Adrenal gland (tissue), 5 donors: Measurements from ENCODE around the gene VRK1.

ENCODE experiments used
- CTCF ChIP-seq, 6 experiments: fragments of 450-650 bp in 4 of 6; fragments of 200-600 bp in 2 of 6; sonication (generic) in 1 of 6; IDR thresholded peaks; 1 replicate in 5 of 6; 2 replicates in 1 of 6; pipeline versions ENCODE4 v1.5.1 to v1.8.0; 2016 to 2021; ENCODE audit warnings: antibody characterized with exemption in 6 of 6, mild to moderate bottlenecking in 2 of 6, moderate library complexity in 1 of 6
- POLR2A ChIP-seq, 2 donors: fragments of 450-650 bp; IDR thresholded peaks; one replicate each; pipeline ENCODE4 v1.6.1; 2017; ENCODE audit warnings: antibody characterized with exemption in 2 of 2, mild to moderate bottlenecking in 2 of 2, moderate library complexity in 1 of 2
- donor health status: DM: no; HTN: no; CAD: no.

- TF ChIP-seq CTCF (IDR thresholded peaks at IDR 0.05) (no peak), POLR2A (IDR thresholded peaks at IDR 0.05) (no peak)
Observed at GRCh38 chr14:96832351-96832750, 35.2 kb downstream of the VRK1 start.
